Measurements from ENCODE around the gene SLC25A33.

Gene SLC25A33

DNA sequence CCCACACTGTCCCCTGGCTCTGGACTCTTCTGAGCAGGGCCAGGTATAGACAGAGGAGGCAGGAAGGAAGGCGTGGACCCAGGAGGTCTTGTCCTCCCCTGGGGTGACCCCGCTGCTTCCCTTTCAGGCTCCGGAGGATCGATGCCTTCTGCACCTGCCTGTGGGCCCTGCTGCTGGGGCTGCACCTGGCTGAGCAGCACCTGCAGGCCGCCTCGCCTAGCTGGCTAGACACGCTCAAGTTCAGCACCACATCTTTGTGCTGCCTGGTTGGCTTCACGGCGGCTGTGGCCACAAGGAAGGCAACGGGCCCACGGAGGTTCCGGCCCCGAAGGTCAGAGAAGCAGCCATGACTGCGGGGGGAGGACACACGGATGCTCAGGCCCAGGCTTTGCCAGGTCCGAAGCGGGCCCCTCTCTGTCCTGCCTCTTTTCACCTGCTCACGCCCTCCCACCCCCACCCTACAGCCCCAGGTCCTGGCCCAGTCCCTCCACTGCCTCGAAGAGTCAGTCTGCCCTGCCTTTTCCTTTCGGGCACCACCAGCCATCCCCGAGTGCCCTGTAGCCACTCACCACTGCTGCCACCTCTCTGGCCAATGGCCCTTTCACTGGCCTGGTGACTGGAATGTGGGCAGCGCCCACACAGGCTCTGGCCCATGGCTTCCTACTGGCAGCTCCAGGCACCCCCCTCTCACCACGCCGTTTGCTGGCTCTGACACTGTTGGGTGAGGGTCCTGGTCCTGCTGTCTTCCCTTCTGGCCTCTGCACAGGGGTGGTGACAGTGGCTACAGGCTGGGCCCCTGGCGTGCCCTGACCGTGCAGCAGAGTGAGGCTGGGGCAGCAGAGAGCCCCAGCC is 62.9 kb downstream of the SLC25A33 start:
- DNase-seq (ENCODE audit: low read depth): no peak

DNA sequence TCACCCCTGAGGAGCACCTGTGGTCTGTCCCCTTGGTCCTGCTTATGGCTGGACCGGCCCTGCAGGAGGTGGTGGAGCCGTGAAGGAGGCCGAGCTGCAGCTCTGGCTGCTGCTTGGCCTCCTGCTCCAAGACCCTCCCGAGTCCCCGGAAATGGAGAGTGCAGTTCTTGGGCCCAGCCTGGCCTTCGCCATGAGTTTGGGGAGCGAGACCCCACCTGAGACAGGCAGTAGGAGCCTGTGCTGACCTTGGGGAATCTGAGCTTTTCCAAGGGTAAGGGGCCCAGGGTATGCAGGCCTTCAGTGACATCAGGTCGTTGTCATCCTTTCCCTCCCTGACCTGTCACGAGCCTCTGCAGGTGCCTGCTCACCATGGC is 63.5 kb downstream of the SLC25A33 start:
- no peak for DNase-seq (ENCODE audit: low read depth)

DNA sequence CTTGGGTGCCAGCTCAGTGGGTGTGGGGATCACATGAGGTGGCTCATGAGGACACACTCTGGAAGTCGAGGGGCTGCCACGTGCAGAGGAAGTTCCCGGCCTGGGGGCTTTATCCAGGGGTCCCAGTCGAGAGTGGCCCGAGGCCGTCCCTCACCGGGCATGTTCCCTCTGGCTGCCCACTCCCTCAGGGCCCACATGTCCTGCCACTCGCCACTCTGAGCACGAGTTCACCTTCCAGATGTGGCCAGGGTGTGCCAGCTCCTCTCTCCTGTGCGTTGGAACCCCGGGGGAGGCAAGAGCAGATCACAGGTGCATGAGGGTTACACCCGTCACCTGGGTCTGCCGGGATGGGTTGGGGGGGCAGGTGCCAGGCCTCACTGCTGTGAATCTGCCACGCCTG is 64.0 kb downstream of the SLC25A33 start:
- no peak for DNase-seq (ENCODE audit: low read depth)

DNA sequence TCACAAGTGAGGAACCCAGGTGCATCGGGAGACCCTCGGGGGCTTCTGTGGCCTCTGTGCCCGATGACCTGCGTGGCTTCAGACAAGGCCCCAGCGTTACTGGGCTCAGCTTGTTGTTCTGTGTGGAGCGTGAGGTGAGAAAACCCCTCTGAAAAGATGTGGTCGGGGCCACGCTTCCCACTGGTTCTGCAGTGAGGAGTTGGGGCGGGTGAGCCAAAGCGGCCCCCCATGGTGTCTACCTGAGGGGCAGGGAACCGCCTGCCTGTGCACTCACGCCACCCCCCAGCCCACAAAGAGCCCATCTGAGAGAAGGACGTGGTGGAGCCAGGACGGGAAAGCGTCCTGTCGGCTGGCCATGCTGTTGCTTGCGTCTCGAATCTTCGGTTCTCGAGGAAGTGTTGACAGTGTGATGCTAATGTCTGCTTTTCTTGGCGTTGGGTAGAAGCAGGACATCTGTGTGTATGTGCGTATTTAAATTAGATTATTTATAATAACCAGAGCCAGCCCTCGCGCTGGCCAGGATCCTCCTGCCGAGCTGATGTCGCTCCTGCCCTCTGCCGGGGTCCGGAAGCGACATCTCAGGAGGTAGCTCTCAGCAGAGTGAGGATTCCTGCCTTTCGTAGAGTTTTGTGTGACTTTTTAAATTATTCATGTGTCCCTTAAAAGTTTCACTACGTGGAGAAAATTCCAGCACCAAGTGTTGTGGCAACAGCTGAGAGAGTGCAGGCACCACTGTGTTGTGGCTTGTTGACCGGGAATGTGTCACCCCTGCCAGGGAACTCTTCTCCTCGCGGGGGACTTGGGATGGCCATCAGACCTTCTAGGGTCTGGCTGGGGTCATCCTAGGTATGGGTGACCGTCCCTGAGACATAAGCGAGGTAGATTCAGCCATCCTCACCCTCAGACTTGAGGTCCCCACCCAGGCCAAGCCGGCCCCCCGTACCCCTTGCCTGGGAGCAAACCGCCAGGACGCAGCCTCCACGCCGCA is 64.8 kb downstream of the SLC25A33 start:
- no peak for DNase-seq (ENCODE audit: low read depth)

DNA sequence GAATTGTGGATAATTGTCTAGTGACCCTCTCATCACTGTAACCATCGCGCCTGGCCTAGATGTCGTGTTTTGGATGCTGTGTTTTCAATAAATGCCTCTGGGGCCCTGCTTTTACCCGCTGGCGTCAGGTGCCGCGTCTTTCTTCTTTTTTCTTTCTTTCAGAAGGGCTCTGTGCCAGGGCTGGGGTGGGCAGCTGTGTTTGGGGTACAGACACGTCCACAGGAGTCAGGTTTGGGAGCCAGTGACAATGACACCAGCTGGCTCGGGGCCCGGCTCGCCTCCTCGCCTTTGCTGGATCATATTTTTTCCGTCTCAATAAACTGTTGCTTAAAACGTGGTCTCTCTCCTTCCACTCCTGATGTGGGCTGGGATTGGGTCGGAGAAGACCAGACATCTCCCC is 65.6 kb downstream of the SLC25A33 start:
- no peak for DNase-seq (ENCODE audit: low read depth)

DNA sequence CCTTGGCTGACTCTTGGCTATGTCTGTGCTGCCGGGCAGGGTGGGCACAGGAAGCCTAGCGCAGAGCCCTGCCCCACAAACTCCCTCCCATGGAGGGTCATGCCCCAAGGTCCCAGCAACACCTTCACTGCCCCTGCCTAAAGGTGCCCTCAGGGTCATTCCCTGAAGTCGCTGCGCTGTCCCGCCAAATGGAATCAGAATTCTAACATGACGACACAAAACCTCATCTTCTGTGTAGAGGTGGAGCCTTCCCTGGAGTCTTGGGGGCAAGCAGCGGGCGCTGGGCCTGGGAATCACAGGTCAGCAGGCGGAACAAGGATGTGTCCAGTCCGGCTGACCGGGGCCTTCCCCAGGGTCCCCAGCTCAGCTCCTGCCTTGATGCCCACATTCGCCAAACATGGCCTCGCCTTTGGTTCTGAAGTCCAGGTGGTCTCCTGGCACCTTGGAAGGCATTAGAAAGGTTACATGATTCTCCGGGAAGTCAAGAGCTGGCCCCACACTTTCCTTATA is 66.7 kb downstream of the SLC25A33 start:
- DNase-seq (ENCODE audit: low read depth): no peak

DNA sequence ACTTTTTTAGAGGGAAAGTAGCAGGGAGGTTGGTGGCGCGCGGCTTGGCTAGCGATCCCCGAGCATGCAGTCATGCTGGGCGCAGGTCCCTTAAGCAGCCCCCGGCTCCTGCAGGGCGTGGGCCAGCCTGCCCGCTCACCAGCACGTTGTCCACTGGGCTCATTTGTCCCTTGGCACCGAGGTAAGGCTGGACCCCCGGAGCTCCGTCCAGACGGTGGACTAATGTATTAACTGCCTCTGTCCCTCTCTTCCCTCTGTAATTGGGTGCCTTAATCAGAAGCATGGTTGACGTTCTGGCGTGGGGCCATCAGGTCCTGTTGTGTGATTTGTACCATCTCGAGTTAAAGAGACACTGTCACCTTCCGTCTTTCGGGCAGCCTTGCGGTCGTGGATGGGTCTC is 67.2 kb downstream of the SLC25A33 start:
- DNase-seq (ENCODE audit: low read depth): no peak

DNA sequence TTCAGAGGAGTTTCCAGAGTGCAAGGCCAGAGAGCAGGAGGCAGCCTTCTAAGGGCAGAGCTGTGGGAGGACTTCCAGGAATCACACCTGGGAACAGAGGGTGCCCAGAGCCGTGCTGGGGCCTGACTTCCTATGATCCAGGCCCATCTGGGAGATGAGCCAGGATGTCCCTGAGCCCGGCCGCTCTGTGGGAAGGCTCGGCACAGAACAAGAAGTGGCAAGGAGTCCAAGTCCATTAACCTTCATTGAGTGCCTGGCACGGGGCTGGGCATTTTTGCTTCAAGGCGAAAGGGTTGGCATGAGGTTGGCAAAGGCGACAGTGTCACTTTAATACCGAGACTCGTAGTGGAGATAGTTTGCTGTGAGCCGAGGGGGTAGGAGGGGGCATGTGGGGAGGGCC is 67.7 kb downstream of the SLC25A33 start:
- no peak for DNase-seq (ENCODE audit: low read depth)

DNA sequence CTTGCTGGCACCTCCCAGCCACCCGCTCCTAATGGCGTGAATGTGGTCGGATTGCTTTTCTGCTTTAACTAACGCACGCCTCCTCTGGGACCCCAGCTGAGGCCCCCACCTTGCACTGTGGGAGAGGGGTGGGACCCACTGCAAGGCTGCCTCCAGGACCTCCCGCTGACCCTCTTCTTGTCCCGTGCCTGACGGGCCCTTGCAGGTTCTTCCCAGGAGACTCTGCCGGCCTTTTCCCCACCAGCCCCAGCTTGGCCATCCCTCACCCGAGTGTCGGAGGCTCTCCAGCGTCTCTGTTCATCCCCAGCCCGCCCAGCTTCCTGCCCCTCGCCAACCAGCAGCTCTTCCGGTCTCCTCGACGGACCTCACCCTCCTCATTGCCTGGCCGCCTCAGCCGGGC is 68.1 kb downstream of the SLC25A33 start:
- DNase-seq (ENCODE audit: low read depth): no peak

DNA sequence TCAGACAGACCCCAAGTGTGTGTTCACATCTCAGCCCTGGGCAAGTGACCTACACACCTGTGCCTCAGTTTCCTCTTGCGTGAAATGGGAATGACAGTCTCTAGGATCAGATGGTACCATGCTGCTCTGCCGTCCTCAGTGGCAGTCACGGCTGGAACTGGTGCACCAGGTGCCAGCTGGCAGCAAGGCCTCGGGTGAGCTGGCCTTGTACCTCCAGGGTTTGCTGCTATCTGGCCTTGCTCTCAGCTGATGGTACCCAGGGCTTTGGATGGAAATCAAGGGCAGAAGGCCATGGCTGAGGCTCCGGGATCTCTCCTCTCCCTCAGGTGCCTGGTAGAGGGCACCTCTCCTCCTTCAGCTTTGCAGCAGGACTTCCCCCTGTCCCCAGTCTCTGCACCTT is 70.7 kb downstream of the SLC25A33 start:
- no peak for DNase-seq (ENCODE audit: low read depth)

DNA sequence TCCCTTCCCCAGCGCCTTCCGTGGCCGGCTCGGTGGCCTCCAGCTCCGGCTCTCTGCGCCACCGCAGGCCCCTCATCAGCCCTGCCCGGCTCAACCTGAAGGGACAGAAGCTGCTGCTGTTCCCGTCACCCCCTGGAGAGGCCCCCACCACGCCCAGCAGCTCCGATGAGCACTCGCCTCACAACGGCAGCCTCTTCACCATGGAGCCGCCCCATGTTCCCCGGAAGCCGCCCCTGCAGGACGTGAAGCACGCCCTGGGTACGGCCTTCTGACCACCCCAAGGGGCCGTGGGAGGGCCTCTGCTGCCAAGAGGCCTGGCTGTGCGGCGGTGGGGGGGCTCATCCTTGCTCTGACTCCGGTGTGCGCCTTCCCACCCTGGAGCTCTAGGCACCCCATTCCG is 71.3 kb downstream of the SLC25A33 start:
- DNase-seq (ENCODE audit: low read depth): no peak

DNA sequence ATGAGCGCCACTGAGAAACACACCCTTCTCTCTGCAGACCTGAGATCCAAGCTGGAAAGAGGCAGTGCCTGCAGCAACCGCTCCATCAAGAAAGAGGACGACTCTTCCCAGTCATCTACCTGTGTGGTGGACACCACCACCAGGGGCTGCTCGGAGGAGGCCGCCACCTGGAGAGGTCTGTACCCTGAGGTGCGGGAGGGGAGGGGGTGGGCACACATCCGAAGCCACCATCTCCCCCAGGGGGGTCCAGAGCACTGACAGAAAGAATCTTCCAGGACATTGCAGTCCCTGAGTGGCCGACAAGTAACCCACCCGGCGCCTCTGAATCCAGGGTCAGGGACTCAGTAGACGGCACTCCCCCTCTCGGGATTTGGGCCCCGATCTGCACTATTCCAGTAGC is 72.5 kb downstream of the SLC25A33 start:
- DNase-seq (ENCODE audit: low read depth): no peak

DNA sequence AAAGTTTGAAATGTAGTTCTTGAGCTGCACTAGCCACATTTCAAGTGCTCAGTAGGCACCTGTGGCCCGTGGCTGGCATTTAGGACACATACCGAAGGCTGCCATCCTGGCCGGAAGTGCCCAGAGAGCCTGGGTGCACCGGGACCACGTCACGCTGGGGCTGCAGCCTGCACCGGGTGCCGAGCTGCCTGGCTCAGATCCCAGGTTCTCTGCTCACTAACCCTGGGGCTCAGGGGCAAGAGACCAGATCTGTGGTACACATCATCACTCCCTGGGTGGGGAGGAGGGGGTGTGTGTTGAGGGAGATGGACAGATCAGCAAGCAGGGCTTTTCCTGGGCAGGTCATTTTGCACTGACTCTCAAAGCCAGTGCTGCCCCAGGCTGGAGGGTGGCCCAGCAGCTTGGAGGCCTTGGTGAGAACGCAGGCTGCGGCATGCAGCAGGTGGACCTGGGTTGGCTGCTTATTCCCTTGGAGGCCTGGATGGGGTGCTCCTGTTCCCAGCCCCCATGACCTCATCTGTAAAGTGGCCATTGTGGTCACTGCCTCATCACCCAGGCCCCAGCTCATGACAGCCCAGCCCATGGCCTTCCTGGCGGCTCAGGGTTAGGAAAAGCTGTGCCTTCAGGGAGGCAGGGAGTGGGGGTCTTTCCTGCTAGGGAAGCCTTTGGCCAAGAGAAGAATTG is 73.0 kb downstream of the SLC25A33 start:
- DNase-seq (ENCODE audit: low read depth): no peak

DNA sequence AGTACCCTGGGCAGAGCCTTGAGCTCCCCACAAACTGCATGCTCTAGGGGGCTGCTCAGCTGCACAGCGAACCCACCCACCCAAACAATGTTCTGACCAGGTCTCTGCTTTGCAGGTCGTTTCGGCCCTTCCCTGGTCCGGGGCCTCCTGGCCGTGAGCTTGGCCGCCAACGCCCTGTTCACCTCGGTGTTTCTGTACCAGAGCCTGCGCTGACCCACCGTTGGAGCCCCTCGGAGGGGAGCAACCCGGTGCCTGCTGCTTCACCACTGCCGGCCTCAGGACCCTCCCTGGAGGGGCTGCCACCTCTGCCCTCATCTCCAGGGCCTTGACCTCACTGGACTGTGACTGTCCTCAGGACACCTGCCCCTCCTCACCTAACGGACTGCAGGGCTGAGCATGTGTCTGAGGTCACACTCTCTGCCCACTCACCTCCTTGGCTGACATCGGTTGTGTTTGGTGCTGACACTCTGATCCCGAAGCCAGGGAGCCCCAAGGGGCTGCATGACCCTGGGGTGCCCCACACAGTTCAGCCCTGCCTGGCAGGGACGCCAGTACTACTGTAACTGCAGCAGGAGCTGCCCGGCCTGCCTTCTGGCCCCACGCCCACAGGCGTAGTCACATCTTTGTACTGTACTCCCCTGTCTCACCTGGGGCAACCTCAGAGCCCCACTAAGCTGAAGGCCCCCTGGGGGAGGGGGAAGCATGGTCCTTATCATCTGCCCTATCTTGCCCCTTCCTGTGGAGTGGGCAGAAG is 73.8 kb downstream of the SLC25A33 start:
- DNase-seq (ENCODE audit: low read depth): no peak

DNA sequence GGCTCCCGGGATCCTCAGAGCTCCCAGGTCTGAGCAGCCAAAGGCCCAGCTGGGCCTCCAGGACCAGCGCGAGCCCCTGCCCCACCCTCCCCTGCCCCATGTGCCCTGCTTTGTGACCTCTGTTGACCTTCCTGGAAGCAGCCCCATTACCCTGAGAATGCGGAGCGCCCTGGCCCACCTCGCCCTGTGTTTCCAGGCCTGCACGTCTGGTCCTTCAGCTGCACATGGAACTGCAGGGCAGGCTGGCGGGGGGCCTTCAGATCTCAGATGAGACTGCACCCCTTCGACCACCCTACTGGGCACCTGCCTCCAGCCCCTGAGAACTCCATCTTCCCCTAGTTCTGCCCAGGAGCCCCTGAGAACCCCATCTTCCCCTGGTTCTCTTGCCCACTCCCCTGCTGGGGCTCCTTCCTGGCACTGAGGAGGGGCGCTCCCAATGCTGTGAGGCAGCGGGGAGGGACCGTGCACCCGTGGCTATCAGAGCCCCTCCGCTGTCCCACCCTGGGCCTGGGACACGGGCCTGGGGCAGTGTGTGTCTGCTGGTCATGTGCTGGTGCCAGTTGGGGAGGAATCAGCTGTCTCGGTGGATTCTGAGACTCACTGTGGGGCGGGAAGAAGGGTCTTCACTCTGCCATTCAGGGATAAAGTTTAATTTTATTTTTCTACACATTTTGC is 74.5 kb downstream of the SLC25A33 start:
- no peak for DNase-seq (ENCODE audit: low read depth)

DNA sequence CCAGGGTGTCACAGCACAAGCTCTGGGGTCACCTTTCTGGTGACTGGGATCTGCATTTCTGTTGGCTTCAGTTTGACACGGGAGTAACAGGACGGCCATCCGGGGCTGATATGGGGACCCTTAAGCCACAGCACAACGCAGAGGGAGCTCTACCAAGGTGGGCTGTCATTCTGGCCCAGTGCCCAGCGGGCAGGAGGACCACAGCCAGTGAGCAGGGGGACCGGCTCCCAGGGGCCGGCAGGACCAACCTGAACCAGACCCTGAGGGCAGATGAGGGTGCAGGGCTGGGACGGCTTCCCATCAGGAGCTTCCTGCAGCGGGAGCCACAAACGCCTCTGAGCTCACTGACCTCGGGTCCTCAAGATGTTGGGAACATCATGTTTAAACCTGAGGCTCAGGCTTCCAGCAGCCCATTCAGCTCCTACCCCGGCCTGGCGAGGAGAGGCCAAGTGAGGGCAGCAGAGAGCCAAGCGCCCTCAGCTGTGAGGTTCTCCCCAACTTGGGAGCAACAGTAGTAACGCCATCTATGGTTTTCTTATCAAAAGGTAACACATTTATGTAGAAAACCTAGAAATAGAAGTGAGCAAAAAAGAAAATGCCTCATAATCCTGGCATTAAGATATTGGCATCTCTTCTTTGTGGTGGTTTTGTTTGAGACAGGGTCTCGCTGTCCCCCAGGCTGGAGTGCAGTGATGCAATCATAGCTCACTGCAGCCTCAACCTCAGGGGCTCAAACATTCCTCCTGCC is 76.2 kb downstream of the SLC25A33 start:
- no peak for DNase-seq (ENCODE audit: low read depth)

DNA sequence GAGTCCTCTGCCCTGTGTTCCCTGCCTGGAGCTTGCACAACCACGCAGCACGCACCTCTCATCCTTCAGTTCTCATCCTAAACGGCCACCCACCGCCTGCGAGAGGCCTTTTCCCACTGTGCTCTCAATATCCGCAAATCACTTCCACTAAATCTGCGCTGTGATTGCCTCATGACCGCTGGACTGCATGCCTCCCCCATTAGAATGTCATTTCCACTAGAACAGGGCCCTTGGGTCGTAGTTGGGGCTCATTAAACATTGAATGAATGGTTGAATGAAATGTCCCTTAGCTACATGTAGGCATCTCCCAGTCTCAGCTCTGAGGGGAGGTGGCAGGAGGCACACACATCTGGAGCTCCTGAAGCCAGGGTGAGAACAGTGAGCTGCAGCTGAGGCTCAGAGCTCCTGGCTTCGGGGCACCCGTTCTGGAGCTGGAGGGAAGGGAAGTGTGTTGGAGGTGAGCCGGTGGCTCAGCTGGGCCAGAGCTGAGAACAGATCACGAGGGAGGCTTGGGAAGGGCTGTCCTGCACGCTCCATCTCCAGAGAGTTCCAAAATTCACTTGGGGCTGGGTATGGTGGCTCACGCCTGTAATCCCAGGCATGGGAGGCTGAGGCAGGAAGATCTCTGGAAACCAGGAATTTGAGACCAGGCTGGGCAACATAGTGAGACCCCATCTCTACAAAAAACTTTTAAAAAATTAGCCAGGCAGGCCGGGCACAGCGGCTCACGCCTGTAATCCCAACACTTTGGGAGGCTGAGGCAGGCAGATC is 79.8 kb downstream of the SLC25A33 start:
- no peak for DNase-seq (ENCODE audit: low read depth)

DNA sequence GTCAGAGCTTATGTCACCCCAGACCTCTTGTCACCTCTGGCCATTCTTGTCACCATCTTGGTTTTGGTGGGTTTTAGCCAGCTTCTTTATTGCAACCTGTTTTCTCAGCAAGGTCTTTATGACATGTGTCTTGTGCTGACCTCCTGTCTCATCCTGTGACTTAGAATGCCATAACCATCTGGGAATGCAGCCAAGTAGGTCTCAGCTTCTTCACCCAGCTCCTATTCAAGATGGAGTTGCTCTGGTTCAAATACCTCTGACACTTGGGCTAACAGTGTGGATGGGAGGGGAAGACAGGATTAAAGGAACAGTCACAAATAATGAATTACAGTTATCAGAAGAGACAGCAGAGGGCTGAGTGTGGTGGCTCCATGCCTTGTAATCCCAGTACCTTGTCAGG is 81.8 kb downstream of the SLC25A33 start:
- DNase-seq (ENCODE audit: low read depth): no peak

DNA sequence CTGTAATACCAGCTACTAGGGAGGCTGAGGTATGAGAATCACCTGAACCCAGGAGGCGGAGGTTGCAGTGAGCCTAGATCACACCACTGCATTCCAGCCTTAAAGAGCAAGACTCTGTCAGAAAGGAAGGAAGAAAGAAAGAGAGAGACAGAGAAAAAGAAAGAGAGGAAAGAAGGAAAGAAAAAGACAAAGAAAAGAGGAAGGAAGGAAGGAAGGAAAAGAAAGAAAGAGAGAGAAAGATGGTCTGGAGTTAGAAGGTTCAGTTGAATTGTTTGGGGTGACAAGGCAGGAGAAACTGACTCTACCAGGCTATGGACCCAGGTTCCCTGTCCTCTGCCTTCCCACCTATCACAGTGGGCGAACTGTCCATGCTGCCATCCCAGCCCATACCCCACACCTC is 84.8 kb downstream of the SLC25A33 start:
- no peak for DNase-seq (ENCODE audit: low read depth)

Data from HS-5 (cell line).